Measurements from ENCODE around the gene TIMP2. TPM values are rescaled to one million over a fixed set of nuclear protein-coding genes. Genes with fewer than 3 reads are reported as not detected.
A peak's percentile ranks its signal among the peaks of the same experiment; 100 is the strongest.

Gene TIMP2
- total RNA-seq, 4 donors from 2014 or later: 32.2 to 70.7 (median 54.6) TPM

GRCh38 chr17:78883533-78884131 lies 41.6 kb downstream of the TIMP2 start:
- in situ Hi-C loops (cut with MboI; ENCODE audit: low pct_ligation_motif_present in 1 of 4, low pct_unique_long_range_greater_than_20kb in 1 of 4, low sequenced_read_pairs in 3 of 4) (no loop called here), intact Hi-C loops (cut with DNase I; ENCODE audit: low total_unique reads) (no loop called here)
- H3K36me3 ChIP-seq: no peaks in the 10 kb centered on the region
- no peaks in the 10 kb centered on the region for H3K27me3 ChIP-seq
- TF ChIP-seq POLR2AphosphoS5 (IDR thresholded peaks at IDR 0.05): peak; percentile 59 to 82 (median 66)
- TF ChIP-seq, protein P1, sequence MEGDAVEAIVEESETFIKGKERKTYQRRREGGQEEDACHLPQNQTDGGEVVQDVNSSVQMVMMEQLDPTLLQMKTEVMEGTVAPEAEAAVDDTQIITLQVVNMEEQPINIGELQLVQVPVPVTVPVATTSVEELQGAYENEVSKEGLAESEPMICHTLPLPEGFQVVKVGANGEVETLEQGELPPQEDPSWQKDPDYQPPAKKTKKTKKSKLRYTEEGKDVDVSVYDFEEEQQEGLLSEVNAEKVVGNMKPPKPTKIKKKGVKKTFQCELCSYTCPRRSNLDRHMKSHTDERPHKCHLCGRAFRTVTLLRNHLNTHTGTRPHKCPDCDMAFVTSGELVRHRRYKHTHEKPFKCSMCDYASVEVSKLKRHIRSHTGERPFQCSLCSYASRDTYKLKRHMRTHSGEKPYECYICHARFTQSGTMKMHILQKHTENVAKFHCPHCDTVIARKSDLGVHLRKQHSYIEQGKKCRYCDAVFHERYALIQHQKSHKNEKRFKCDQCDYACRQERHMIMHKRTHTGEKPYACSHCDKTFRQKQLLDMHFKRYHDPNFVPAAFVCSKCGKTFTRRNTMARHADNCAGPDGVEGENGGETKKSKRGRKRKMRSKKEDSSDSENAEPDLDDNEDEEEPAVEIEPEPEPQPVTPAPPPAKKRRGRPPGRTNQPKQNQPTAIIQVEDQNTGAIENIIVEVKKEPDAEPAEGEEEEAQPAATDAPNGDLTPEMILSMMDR (IDR thresholded peaks at IDR 0.05): peak in 1 of 5 experiments; percentile 8
- TF ChIP-seq POLR2A (IDR thresholded peaks at IDR 0.05): peak; percentile 22
- TF ChIP-seq EP300 (IDR thresholded peaks at IDR 0.05; ENCODE audit: low read depth): no peak
- peak overlapping the region in 2 of 4 donors; percentile 11 to 23 for H3K4me3 ChIP-seq
- H3K4me1 ChIP-seq: peaks cover 35 to 69% (median 45%) of the 10 kb centered on the region in 4 donors
- H3K9me3 ChIP-seq: no peaks in the 10 kb centered on the region
- WGBS, 2 donors (ENCODE audit: low coverage in 1 of 2): 59% methylated on average over 21 of the region's 24 CpGs; no CpG with 5 or more reads in 1 of the 2 donors
- DNase-seq: peak; percentile 58
- peak overlapping the region; percentile 84 to 93 (median 88) for H3K27ac ChIP-seq

GRCh38 chr17:78883089-78883532 lies 42.1 kb downstream of the TIMP2 start:
- Histone ChIP-seq H3K27ac (peak overlapping the region; percentile 84 to 93 (median 88)), H3K36me3 (no peaks in the 10 kb centered on the region), H3K4me3 (peak overlapping the region in 1 of 4 donors; percentile 23), H3K27me3 (no peaks in the 10 kb centered on the region), H3K9me3 (no peaks in the 10 kb centered on the region), H3K4me1 (peaks cover 35 to 69% (median 45%) of the 10 kb centered on the region in 4 donors)
- 37% methylated on average over 10 of the region's 10 CpGs; no CpG with 5 or more reads in 1 of the 2 donors for WGBS, 2 donors (ENCODE audit: low coverage in 1 of 2)
- TF ChIP-seq POLR2AphosphoS5 (IDR thresholded peaks at IDR 0.05): peak in 2 of 3 donors; percentile 4
- no peak for TF ChIP-seq POLR2A (IDR thresholded peaks at IDR 0.05)
- no peak for TF ChIP-seq EP300 (IDR thresholded peaks at IDR 0.05; ENCODE audit: low read depth)
- TF ChIP-seq, protein P1 (IDR thresholded peaks at IDR 0.05): no peak
- peak; percentile 63 for DNase-seq
- intact Hi-C loops (cut with DNase I; ENCODE audit: low total_unique reads): no loop called here
- in situ Hi-C loops (cut with MboI; ENCODE audit: low pct_ligation_motif_present in 1 of 4, low pct_unique_long_range_greater_than_20kb in 1 of 4, low sequenced_read_pairs in 3 of 4): no loop called here

DNA sequence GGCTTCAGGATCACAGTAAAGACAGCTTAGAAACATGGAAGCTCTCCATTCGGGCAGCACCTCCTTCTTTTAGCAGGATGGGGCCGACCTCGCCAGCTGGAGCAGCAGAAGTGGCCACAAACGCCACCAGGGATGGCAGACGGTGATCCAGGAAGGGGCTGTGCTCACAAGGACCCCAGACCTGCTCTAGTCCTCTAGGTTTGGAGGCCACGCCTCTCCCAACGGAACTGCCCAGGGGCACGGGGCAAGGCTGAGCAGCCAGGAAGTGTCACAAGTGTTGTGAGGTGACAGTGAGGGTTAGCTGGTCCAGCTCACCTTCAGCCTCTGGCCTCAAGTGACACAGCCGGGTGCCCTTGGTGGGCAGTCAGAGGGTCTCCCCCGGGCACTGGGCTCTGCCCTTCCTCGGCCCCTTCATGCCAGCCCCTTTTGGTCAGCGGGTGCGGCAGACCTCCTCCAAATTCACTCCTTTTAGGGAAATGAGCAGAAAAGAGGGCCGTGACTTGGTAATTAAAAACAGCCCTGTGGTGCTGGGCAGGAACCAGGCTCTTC lies 42.6 kb downstream of the TIMP2 start:
- intact Hi-C loops (cut with DNase I; ENCODE audit: low total_unique reads) (no loop called here), in situ Hi-C loops (cut with MboI; ENCODE audit: low pct_ligation_motif_present in 1 of 4, low pct_unique_long_range_greater_than_20kb in 1 of 4, low sequenced_read_pairs in 3 of 4) (no loop called here)
- no peak for TF ChIP-seq POLR2AphosphoS5 (IDR thresholded peaks at IDR 0.05)
- TF ChIP-seq, protein P1 (IDR thresholded peaks at IDR 0.05): no peak
- TF ChIP-seq POLR2A (IDR thresholded peaks at IDR 0.05): no peak
- no peak for TF ChIP-seq EP300 (IDR thresholded peaks at IDR 0.05; ENCODE audit: low read depth)
- DNase-seq: no peak
- Histone ChIP-seq H3K4me1 (peaks cover 35 to 69% (median 45%) of the 10 kb centered on the region in 4 donors), H3K36me3 (no peaks in the 10 kb centered on the region), H3K27ac (peak overlapping the region; percentile 84 to 93 (median 88)), H3K9me3 (no peaks in the 10 kb centered on the region), H3K4me3 (no peak overlapping the region), H3K27me3 (no peaks in the 10 kb centered on the region)
- WGBS, 2 donors (ENCODE audit: low coverage in 1 of 2): 60% methylated on average over 14 of the region's 14 CpGs; no CpG with 5 or more reads in 1 of the 2 donors

DNA sequence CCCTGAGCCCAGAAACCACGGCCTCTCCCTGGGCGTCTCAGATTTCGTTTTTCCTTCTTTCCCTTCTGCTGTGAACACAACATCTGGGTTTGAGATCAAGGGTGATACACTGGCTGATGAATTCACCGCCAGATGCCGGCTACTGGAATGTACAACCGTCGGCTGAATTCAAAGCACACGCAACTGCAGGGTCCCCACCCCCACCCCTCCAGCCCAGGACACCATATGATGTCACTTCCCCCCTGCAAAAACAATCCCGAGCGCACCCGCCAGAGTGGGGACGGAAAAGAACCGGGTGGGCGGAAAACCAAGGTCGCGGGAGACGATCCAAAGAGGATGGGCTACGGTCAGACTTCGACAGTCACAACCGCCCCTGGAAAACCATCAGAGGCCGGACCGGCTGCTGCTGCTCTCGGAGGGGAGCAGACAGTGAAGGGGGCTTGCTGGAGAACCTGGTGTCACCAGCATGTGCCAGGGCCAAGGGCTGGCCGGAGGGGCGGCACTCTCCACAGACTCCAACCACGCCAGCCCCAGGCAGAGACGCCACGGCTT lies 45.5 kb downstream of the TIMP2 start:
- WGBS, 2 donors (ENCODE audit: low coverage in 1 of 2): 35 to 63% methylated on average over 4 to 28 of the region's 28 CpGs
- DNase-seq: peak; percentile 46
- Histone ChIP-seq H3K27me3 (no peaks in the 10 kb centered on the region), H3K36me3 (no peaks in the 10 kb centered on the region), H3K4me1 (peaks cover 36 to 73% (median 48%) of the 10 kb centered on the region in 4 donors), H3K9me3 (no peaks in the 10 kb centered on the region), H3K27ac (peak overlapping the region; percentile 81 to 87 (median 86)), H3K4me3 (no peak overlapping the region)
- in situ Hi-C loops (cut with MboI; ENCODE audit: low pct_ligation_motif_present in 1 of 4, low pct_unique_long_range_greater_than_20kb in 1 of 4, low sequenced_read_pairs in 3 of 4): no loop called here
- TF ChIP-seq POLR2A (IDR thresholded peaks at IDR 0.05) (no peak), EP300 (IDR thresholded peaks at IDR 0.05; ENCODE audit: low read depth) (no peak), POLR2AphosphoS5 (IDR thresholded peaks at IDR 0.05) (peak; percentile 24 to 64 (median 39))
- TF ChIP-seq, protein P1 (IDR thresholded peaks at IDR 0.05): peak in 2 of 5 experiments; percentile 13 to 19
- intact Hi-C loops (cut with DNase I; ENCODE audit: low total_unique reads): no loop called here
